B cell (primary cell): ENCODE results near the gene SCAMP4.

ENCODE experiments used
- EZH2 ChIP-seq: IDR thresholded peaks from 2 replicates; pipeline ENCODE4 v1.6.1; 2012; ENCODE audit warnings: borderline replicate concordance, low read depth, mild to moderate bottlenecking, moderate library complexity, low read length; ENCODE audit not compliant: insufficient read depth, poor library complexity, severe bottlenecking
- TF ChIP-seq, protein P1 (sequence below): fragments of 200-600 bp; IDR thresholded peaks from one replicate; pipeline ENCODE4 v1.8.0; 2022; ENCODE audit warnings: antibody characterized with exemption, mild to moderate bottlenecking

DNA sequence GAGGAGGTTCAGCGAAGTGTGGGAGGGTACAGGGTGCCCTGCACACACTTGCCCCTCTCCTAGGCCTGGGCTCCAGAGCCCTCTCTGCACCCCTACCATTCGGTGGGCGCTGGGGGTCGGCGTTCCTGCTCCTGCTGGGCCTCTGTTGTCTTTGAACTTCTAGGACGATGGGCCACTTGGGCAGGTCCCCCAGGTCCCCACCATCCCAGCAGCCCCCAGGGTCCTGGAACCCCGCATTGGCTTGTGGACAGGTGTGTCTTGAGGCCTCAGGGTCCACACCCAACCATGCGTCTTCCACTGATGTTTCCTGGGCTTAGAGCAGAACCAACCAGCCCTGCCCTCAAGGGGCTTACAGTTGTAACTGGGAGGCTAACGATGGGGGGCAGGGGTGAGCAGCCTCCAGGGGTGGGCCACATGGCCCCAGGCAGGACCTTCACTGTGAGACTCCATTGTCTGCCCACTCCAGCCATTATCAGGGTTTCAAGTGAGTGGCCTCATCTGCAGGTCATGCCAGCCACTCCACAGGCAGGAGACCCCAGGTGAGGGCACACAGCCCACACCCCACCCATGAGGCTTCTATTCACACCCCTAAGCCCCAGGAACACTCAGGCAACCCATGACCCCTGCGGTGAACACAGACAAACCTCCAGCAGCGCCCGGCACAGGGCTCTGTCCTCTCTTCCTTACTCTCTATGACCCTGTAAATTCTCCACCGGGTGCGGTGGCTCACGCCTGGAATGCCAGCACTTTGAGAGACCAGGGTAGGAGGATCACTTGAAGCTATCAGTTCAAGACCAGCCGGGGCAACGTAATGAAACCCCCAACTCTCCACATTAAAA is 39.8 kb upstream of the SCAMP4 start:
- TF ChIP-seq, protein P1, sequence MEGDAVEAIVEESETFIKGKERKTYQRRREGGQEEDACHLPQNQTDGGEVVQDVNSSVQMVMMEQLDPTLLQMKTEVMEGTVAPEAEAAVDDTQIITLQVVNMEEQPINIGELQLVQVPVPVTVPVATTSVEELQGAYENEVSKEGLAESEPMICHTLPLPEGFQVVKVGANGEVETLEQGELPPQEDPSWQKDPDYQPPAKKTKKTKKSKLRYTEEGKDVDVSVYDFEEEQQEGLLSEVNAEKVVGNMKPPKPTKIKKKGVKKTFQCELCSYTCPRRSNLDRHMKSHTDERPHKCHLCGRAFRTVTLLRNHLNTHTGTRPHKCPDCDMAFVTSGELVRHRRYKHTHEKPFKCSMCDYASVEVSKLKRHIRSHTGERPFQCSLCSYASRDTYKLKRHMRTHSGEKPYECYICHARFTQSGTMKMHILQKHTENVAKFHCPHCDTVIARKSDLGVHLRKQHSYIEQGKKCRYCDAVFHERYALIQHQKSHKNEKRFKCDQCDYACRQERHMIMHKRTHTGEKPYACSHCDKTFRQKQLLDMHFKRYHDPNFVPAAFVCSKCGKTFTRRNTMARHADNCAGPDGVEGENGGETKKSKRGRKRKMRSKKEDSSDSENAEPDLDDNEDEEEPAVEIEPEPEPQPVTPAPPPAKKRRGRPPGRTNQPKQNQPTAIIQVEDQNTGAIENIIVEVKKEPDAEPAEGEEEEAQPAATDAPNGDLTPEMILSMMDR = no peak
- TF ChIP-seq EZH2 = no peak
